22Rv1 (cell line): ENCODE measurements around the gene CELF4.

Experiments
- ZFX ChIP-seq: fragments of 450-650 bp; IDR thresholded peaks from 2 replicates; pipeline ENCODE4 v1.6.1; 2017; ENCODE audit warnings: antibody characterized with exemption, borderline replicate concordance
- TF ChIP-seq, protein P1 (sequence below): fragments of 450-650 bp; IDR thresholded peaks from 2 replicates; pipeline ENCODE4 v1.5.1; 2017; ENCODE audit warnings: mild to moderate bottlenecking

- TF ChIP-seq, protein P1, sequence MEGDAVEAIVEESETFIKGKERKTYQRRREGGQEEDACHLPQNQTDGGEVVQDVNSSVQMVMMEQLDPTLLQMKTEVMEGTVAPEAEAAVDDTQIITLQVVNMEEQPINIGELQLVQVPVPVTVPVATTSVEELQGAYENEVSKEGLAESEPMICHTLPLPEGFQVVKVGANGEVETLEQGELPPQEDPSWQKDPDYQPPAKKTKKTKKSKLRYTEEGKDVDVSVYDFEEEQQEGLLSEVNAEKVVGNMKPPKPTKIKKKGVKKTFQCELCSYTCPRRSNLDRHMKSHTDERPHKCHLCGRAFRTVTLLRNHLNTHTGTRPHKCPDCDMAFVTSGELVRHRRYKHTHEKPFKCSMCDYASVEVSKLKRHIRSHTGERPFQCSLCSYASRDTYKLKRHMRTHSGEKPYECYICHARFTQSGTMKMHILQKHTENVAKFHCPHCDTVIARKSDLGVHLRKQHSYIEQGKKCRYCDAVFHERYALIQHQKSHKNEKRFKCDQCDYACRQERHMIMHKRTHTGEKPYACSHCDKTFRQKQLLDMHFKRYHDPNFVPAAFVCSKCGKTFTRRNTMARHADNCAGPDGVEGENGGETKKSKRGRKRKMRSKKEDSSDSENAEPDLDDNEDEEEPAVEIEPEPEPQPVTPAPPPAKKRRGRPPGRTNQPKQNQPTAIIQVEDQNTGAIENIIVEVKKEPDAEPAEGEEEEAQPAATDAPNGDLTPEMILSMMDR, result no peak
- TF ChIP-seq ZFX, result no peak
Measured at GRCh38 chr18:37249895-37250618, 315.5 kb downstream of the CELF4 start.
